GM12801 (cell line): ENCODE measurements around the gene CYP2D6.

Experiments used
- TF ChIP-seq, protein P1 (sequence below): IDR thresholded peaks from one replicate; pipeline ENCODE4 v1.5.1; 2011; ENCODE audit warnings: control low read depth; ENCODE audit not compliant: insufficient read length; ENCODE audit errors: extremely low read depth

Gene CYP2D6

GRCh38 chr22:42145175-42145574, 14.6 kb upstream of the CYP2D6 start:
- TF ChIP-seq, protein P1, sequence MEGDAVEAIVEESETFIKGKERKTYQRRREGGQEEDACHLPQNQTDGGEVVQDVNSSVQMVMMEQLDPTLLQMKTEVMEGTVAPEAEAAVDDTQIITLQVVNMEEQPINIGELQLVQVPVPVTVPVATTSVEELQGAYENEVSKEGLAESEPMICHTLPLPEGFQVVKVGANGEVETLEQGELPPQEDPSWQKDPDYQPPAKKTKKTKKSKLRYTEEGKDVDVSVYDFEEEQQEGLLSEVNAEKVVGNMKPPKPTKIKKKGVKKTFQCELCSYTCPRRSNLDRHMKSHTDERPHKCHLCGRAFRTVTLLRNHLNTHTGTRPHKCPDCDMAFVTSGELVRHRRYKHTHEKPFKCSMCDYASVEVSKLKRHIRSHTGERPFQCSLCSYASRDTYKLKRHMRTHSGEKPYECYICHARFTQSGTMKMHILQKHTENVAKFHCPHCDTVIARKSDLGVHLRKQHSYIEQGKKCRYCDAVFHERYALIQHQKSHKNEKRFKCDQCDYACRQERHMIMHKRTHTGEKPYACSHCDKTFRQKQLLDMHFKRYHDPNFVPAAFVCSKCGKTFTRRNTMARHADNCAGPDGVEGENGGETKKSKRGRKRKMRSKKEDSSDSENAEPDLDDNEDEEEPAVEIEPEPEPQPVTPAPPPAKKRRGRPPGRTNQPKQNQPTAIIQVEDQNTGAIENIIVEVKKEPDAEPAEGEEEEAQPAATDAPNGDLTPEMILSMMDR = no peak

DNA sequence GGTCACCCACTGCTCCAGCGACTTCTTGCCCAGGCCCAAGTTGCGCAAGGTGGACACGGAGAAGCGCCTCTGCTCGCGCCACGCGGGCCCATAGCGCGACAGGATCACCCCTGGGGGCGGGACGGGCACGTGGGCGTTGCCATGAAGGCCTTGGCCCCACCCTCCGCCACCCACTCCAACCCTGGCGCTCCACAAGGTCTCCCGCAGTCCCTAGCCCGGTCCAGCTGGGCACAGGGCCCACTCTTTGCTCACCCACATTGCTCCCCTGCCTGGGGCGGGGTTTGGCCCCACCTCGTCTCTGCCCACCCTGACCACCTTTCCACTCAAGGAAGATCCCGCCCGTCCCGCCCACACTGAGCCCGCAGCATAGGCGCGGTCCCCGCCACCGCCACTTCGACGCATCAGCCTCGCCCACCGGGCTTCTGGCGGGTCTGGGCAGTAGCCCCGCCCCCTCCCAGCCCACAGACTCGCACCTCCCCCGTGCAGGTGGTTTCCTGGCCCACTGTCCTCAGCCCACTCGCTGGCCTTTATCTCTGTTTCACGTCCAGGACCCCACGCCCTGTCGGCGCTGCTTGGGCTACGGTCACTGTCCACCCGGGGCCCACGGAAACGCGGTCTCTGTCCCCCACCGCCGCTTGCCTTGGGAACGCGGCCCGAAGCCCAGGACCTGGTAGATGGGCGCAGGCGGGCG, 12.3 kb upstream of the CYP2D6 start:
- TF ChIP-seq, protein P1 = no peak

DNA sequence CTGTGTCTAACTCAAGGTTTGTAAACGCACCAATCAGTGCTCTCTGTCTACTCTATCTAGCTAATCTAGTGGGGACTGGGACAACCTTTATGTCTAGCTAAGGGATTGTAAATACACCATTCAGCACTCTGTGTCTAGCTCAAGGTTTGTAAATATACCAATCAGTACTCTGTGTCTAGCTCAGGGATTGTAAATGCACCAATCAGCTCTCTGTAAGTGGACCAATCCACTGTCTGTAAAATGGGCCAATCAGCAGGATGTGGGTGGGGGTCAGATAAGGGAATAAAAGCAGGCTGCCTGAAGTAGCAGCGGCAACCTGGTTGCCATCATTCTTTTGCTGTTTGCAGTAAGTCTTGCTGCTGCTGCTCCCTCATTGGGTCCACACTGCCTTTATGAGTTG, 8.4 kb upstream of the CYP2D6 start:
- TF ChIP-seq, protein P1 = no peak

- TF ChIP-seq, protein P1 = no peak
These were observed 7.6 kb upstream of the CYP2D6 start for GRCh38 chr22:42138122-42138770.

DNA sequence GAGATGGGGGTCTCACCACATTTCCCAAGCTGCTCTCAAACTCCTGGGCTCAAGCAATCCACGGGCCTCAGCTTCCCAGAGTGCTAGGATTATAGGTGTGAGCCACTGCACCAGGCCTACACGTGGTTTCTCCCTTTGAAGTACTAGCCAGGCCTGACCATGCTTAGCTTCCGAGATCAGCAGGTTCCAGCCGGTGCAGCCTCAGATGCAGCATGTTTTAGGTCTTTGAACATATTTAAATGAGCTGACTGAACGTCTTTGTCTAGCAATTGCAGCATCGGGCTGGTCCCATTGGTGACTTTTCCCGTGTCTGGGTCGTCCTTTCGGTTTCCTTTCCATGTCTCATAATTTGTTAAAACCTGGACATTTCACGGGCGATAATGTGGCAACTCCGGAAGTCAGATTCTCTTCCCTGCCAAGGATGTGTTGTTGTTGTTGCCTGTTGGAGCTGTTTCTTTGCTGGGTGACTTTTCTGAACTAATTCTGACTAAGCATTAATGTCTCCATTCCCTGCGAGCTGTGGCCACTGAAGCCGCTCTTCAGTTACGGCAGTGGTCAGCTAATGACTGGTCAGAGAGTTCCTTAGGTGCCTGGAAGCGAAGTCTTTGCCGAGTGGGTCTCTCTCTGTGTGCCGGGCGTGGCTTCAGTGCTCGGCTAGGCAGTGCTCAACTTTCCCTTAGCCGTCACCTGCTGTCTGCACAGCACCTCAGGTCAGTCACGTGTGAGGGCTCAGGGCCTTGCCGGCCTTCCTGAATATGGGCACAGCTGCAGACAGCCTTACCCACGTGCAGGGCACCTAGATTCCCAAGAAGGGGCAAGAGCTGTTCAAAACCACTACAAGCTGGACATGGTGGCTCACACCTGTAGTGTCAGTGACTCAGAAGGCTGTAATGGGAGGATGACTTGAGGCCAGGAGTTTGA, 3.8 kb upstream of the CYP2D6 start:
- TF ChIP-seq, protein P1 = no peak

DNA sequence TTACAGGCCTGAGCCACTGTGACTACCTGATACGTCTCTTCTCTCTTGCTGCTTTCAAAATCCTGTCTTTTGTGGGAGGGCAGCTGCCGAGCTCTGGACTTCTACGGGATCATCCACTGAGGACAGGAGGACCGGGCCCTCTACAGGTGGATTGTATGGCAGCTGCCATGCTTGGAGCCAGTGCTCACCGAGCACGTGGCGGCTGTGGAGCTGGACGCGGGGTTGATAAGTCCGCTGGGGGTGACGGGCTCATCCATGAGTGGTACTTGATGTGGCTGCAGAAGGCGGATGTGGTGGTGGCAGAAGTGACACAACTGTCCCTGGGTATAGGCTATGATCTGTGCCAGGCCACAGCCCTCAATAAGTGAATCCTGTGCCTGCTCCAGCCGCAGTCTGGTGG, 1.8 kb upstream of the CYP2D6 start:
- TF ChIP-seq, protein P1 = no peak

DNA sequence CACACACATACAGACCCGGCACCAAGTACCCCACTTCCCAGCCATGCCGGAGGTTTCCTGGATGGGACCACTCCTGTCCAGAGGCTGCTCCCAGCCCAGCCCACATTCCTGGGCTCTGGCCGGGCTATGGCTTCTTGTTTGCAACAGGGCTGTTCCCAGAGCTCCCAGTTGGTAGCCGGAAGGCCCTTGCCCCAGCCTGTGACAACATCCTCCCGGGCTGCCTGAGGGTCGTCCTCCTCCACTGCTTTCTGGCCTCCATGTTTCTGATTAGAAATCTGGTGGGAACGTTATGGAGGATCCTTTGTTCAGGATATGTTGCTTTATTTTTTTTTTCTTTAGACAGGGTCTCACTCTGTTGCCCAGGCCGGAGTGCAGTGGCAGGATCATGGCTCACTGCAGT, 952 bp upstream of the CYP2D6 start:
- TF ChIP-seq, protein P1 = no peak
